GM12878 (cell line): ENCODE data around the gene ZNF615. TPM values are rescaled to one million over a fixed set of nuclear protein-coding genes. Genes with fewer than 3 reads are reported as not detected.
A peak's percentile ranks its signal among the peaks of the same experiment; 100 is the strongest.

Experiments used
- BCL3 ChIP-seq: IDR thresholded peaks from 2 replicates; pipeline ENCODE4 v1.6.1; 2011; ENCODE audit warnings: borderline replicate concordance, low read depth, mild to moderate bottlenecking, moderate library complexity, low read length; ENCODE audit not compliant: insufficient read depth, poor library complexity, severe bottlenecking
- BRCA1 ChIP-seq: IDR thresholded peaks from 2 replicates; pipeline ENCODE4 v1.6.1; 2011; ENCODE audit warnings: low read depth, low read length, improper control_type of control experiment
- CHD2 ChIP-seq: IDR thresholded peaks from 2 replicates; pipeline ENCODE4 v1.6.1; 2011; ENCODE audit warnings: low read depth, low read length, improper control_type of control experiment, borderline replicate concordance
- E4F1 ChIP-seq: fragments of 450-650 bp; IDR thresholded peaks from 2 replicates; pipeline ENCODE4 v1.6.1; 2018; ENCODE audit warnings: borderline replicate concordance, mild to moderate bottlenecking; ENCODE audit not compliant: partially characterized antibody
- HDAC6 ChIP-seq: fragments of 200-600 bp; sonication (generic); IDR thresholded peaks from one replicate; pipeline ENCODE4 v1.8.0; 2017; ENCODE audit warnings: antibody characterized with exemption; ENCODE audit not compliant: unreplicated experiment
- HSF1 ChIP-seq: fragments of 150-350 bp; IDR thresholded peaks from 2 replicates; pipeline ENCODE4 v1.6.1; 2014; ENCODE audit warnings: mild to moderate bottlenecking, low read depth, low read length
- IRF4 ChIP-seq: IDR thresholded peaks from 2 replicates; pipeline ENCODE4 v1.6.1; 2011; ENCODE audit warnings: low read depth, low read length
- NBN ChIP-seq: fragments of 450-650 bp; IDR thresholded peaks from 2 replicates; pipeline ENCODE4 v1.6.1; 2016
- NR2C2 ChIP-seq: IDR thresholded peaks from 2 replicates; pipeline ENCODE4 v1.6.1; 2011; ENCODE audit warnings: borderline replicate concordance, low read depth; ENCODE audit not compliant: control insufficient read depth, insufficient read length
- POU2F2 ChIP-seq: IDR thresholded peaks from 3 replicates; pipeline ENCODE4 v1.6.1; 2011; ENCODE audit warnings: low read depth, mild to moderate bottlenecking, low read length, borderline replicate concordance
- SIX5 ChIP-seq: IDR thresholded peaks from 2 replicates; pipeline ENCODE4 v1.6.1; 2011; ENCODE audit warnings: mild to moderate bottlenecking, low read depth, low read length, moderate library complexity; ENCODE audit not compliant: severe bottlenecking
- SMARCA5 ChIP-seq: fragments of 450-650 bp; IDR thresholded peaks from 2 replicates; pipeline ENCODE4 v1.6.1; 2017; ENCODE audit warnings: mild to moderate bottlenecking
- TARDBP ChIP-seq: IDR thresholded peaks from 2 replicates; pipeline ENCODE4 v1.6.1; 2016; ENCODE audit warnings: borderline replicate concordance
- ZNF274 ChIP-seq: IDR thresholded peaks from one replicate; pipeline ENCODE4 v1.8.0; 2011; ENCODE audit not compliant: insufficient read length, insufficient read depth
- ZNF622 ChIP-seq: fragments of 450-650 bp; IDR thresholded peaks from 2 replicates; pipeline ENCODE4 v1.6.1; 2017; ENCODE audit warnings: mild to moderate bottlenecking, inconsistent platforms
- ZNF687 ChIP-seq: fragments of 450-650 bp; IDR thresholded peaks from 2 replicates; pipeline ENCODE4 v1.6.1; 2017; ENCODE audit warnings: mild to moderate bottlenecking, moderate library complexity
- ZZZ3 ChIP-seq: IDR thresholded peaks from 2 replicates; pipeline ENCODE4 v1.6.1; 2011; ENCODE audit warnings: low read depth; ENCODE audit not compliant: control insufficient read depth, insufficient read length
- polyA plus RNA-seq, 11 experiments: library from polyadenylated mRNA; depleted of rRNA in 4 of 11; unstranded in 6 of 11; stranded (reverse) in 5 of 11; fragments of >200 nt; fragmentation: Nextera tagmentation in 4 of 11; fragmentation: Illumina TruSeq in 1 of 11; extraction: Ambion mirVana in 4 of 11; extraction: Trizol in 1 of 11; gene quantifications; 1 replicate in 1 of 11; 2 replicates in 10 of 11; pipeline versions ENCODE4 v1.2.1 to v1.2.3, GENCODE V29; 2011 to 2016; ENCODE audit warnings: inconsistent platforms in 2 of 11, missing spikeins in 2 of 11, low read depth in 1 of 11
- total RNA-seq, 4 experiments: library from RNA; depleted of rRNA in 3 of 4; stranded (reverse); fragments of >200 nt in 3 of 4; fragmentation: Illumina TruSeq in 1 of 4; extraction: Trizol in 1 of 4; gene quantifications; 2 replicates each; pipeline versions ENCODE4 v1.2.1 to v1.2.3, GENCODE V29; 2013 to 2021

The ZNF615 gene
- total and polyA plus RNA-seq, 10 of the 15 experiments (the other 5 are each of a cell fraction or from before 2014, with no cell fraction given), result 1.7 to 7.2 (median 4.2) TPM

- TF ChIP-seq NR2C2 (no peak), SIX5 (peak; percentile 67), SMARCA5 (no peak), HDAC6 (peak; percentile 33), IRF4 (no peak), TARDBP (0 out of 2 replicates have a peak, but pooled peaks have one; percentile 10), NBN (peak; percentile 69; the same call in 1 of the 2 replicates), CHD2 (peak; percentile 67), ZNF274 (no peak), POU2F2 (0 out of 3 replicates have a peak, but pooled peaks have one; percentile 7), ZNF622 (no peak), BCL3 (no peak), HSF1 (no peak), BRCA1 (no peak), E4F1 (peak; percentile 95), ZZZ3 (no peak), ZNF687 (no peak)
These were observed 40.8 kb upstream of the ZNF615 start, which contains the start of gene ZNF432 (continued) for GRCh38 chr19:52048555-52049501.
